ENCODE measurements around the gene FOXB1.
A peak's percentile ranks its signal among the peaks of the same experiment; 100 is the strongest.

Gene FOXB1

GRCh38 chr15:59999612-60000112 is 4.4 kb upstream of the FOXB1 start:
- no peak for DNase-seq

DNA sequence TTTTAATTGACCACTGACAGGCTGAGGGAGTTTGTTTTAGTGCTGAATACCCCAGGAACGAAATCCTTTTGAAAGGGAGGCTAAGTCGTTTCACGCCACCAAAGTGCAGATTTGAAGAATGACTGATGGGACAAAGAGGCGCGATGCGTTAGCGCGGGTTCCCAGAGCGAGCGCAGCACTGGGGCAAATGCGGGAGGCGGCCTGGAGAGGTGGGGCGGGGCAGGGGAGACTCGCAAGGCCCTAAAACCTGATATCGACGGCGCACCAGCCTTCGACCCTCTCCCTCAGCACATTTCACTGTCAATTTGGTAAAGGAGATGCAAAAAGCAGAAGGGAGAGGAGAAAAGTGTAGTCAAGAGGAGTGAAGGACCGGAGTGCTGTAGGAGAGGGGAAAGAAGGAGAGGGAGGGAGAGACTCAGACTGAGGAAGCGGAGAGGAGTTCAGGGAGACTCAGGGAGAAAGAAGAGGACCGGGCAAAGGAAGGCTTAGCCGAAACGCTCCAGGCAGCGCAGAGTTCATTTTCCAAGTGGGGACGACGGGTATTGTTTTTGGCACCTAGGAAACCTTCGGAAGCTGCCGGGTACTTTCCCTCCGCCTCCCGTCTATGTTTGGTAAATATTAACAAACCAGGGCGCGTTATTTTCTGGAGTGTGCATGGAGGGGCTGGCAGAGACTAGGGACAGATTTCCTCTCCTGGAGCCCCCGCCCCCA is 3.8 kb upstream of the FOXB1 start:
- peak; percentile 48 for DNase-seq

DNA sequence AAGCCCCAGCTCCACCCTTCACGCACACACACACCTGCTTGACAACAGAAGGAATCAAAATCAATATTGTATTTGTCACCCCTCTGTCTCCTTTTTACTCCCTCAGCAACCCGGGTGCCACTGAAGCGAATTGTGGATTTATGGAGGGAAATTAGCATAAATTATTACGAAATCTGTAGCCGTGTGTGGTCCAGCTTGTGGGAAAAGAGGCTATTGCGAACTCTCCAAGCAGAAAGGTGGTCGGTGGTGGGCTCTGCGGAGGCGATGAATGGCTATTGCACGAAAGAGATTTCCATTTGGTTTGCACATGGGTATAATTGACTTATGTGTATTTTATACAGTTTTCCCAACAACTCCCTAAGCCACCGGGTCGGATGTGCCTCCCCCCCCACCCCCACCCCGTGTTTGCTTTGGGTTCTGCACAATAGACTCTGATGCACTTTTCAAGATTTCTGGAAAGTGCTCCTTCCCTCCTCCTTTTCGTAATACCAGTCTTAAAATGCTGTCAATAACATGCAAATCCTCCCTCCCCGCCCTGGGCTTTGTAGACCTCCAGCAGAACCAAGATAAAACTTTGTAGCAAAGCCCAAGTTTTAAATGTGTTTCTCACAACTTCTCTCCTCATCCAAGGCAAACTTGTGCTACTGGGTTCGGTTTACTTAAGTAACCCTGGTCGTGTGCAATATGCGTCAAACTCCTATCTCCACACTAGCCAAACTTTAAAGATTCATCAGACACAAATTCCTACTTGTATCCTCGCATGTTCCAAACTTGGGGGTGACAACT is 3.1 kb upstream of the FOXB1 start:
- no peak for DNase-seq

DNA sequence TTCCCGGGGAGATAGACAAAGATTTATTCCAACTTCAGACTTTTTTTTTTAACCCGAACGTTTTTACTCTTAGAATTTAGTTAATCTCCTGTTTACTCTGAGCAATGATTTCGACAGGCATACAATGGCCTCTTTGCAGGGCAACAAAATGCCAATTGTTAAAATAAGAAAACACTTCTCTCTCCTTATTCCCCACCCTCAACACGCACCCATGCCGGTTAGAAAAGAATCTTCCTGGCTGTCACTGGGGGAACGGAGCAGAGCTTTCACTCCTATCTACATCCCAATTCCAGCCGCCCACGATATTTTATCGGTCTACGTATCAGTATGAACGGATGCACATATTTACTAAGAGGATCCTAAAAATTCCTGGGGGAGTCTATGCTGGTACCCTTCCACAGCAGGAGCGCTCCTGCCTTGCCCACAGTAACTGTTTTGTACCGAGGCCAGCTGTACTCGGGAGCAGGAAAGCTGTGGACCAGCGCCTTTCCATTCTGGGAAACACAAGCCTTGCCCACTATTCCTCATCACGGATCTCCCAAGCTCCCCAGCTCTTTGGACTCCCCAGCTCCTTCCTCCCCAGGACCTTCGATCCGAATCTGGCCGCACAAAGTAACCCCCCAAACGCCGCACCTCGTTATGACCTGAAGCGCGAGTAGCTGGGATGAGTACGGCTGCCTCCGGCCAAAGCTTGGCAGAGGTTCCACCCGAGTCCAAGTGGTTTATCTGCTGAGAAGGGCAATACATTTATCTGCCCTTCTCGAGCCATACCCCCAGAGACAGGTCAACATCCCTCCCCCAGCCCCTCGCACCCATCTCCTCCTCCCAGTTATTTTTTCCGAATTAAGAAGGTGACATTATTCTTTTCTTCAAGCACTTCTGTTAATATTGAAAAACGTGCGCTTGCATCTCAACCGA is 2.2 kb upstream of the FOXB1 start:
- DNase-seq = no peak

DNA sequence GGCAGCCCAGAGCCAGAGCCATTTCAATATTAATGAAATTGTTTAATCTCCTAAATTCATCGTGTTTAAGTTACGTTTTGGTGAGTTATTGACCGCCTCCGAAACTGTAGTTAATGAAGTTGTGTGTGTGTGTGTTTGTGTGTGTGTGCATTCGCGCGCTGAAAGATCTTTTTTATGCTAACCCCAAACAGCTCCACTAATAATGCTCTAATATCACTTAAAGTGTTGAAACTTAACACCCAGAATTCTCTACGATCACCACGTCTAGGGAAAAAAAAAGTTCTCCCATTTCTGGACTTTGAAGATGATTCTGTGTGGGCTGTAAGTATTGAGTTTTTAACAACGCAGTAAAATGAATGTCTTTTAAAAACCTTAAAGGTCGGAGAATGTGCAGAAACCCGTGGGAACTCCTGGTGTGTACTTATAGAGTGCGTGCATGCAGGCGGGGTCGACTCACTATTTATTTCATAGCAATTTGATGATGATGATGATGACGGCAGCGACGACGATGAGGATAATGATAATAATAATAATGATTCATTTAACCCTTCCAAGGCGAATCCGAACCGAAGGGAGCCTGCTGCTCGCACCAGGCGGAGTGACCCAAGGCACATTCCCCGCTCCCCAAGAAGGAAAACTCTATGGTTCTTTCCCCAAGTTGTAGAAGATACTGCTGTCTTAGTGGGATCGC is 1.4 kb upstream of the FOXB1 start:
- DNase-seq = no peak

DNA sequence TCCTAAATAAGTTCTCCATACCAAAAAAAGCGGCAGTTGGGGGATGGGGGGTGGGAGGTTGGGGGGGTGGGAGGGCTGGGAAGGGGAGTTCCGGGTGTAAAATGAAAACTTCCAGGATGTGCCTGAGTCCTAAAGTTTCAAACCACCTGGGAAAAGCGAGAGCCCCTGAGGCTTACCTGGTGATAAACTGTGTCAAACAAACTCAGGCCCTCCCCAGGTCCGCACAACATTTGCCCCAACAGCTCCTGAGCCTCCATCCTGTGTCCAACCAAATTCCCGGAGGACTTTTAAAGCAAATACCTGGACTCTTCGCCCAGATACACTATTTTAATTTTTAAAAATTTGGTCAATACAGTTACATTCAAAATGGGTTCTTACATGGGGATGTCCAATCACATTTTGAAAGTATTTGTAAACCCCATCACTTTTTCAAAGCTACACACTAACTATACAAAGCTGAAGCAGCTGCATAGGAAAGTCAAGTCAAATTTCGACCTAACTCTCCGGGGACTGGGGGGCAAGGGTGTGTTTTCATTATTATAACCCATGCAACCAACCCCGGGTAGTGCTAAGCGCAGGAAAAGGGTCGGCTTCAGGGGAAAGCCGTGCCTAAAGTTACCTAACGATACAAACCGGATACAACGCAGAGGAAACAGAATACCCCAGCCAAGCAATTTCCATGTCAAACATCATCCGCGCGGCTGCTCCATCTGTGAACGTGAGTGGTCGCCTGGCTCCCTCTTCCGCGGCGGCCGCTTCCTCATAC is 685 bp upstream of the FOXB1 start:
- DNase-seq = no peak

DNA sequence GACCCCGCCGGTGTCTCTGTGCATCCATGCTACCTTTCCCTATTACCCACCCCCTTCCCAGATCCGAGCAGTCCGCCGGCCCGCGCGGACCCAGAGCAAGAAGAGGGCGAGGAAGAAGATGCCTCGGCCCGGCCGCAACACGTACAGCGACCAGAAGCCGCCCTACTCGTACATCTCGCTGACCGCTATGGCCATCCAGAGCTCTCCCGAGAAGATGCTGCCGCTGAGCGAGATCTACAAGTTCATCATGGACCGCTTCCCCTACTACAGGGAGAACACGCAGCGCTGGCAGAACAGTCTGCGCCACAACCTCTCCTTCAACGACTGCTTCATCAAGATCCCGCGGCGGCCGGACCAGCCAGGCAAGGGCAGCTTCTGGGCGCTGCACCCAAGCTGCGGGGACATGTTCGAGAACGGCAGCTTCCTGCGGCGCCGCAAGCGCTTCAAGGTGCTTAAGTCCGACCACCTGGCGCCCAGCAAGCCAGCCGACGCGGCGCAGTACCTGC is 788 bp downstream of the FOXB1 start:
- peak; percentile 61 for DNase-seq

- no peak for DNase-seq
Observed at GRCh38 chr15:60005352-60006202, 1.5 kb downstream of the FOXB1 start.

DNA sequence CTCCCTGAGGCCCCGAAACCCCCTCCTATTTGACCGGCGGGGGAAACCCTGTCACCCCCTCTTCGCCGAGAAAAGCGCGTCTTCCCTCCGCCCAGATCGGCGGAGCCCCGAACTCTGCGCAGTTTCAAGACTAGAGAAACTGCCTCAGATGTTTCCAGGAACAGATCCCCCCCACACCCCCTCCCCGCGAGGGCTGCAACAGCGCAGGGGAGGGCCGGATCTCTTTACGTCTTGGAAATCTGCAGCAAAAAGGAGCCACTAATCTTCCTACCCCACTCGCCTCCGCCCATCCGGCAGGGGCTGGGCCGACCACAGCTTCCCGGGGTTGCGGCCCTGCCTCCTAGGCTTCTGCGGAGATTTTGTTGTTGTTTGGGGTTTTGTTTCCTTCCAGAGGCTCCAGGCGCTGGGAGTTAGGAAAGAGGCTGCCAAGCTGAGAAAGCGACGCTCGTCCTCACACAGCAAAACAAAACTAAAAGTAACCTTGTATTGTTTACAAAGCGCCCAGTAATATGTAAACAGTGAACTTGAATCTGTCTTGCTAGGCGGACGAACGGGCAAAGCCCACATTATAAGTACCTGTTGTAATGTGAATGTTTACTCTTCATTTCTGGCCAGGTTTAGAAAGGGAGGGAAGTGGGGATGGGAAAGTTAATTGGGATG is 2.2 kb downstream of the FOXB1 start:
- peak; percentile 67 for DNase-seq

- DNase-seq = no peak
Observed at GRCh38 chr15:60006873-60007272, 2.8 kb downstream of the FOXB1 start.

DNA sequence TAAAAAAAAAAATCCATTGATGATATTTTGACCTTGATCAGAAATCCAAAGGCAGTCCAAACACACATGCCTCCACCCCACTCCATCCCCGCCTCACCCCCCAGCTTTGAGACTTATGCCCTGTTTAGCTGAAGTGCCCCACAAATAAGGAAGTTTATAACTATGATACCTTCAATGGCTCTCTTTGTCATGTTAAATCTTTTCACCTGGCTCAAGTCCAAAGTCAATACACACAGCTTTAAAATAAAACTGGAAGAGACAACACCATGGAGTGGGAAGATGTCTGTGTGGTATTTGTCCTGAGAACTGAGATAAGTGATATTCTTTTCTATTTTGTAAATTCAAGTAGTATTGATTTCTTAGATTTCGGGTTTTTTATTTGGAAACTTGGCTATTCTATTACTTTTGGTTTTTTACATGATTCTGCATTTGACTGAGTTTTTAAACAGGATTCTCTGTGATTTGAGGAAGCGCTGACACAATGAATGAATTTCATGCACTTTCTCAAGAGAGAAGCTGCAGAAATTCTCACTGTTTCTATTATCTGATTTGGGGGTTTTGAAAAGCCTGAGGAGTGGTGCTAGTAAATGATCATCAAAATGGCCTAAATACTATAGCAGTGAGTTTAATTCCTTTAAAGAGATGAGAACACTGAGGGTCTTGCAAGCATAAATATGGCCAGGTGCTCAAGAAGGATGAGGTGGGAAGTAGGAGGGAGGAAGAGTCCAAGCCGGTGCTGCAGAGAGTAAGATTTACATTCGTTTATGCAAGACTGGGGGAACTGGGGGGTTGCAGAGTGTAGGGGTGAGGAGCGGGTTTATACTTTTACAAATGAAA is 5.2 kb downstream of the FOXB1 start:
- no peak for DNase-seq

DNA sequence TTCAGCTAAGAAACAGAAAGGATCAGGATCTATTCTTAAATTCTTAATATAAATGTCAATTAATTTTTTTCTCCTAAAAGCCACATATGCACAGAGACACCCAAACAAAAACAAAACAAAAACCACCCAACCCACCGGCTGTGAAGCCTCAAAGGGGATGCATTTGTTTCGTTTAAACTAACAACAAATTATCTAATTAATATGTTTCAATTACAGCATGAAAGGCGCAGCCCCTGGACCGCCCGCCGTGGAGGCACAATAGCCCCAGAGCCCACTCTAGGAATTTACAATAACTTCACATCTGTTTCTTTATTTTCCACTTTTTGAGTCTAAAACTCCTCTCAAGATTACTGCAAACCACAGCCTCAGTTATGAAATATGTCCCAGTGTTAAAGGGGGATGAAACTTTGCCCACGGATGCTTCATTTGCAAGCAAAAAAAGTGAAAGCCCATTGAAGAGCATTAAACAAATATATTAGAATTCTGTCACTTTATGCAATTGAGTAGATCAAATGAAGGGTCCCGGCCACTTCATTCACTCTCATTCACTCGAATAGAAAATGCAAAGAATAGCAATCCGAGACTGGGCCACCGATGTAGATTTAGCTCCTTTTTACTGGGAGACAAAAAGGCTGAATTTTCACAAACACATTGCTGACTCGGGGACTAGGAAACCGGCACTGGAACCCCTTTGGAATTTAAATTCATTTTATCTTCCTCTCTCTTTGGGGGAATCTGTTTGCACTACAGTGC is 6.0 kb downstream of the FOXB1 start:
- no peak for DNase-seq

DNA sequence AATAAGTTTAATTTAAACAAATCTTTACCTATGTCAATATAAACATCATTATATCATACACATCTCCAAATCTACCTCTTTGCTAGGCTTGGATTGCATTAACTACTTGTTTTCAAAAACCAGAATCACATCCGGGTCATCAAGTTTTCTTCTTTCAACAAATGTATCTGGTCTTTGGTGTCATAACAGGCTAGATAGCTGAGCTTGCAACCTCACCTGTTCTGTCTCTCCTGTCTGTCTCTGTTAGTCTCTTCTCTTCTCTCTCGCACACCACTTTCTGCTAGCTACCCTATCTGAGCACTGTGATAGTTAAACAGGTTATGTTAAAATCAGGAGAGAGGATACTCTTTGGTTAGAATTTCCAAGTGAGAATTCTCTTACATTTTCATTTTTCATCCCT is 6.7 kb downstream of the FOXB1 start:
- no peak for DNase-seq

DNA sequence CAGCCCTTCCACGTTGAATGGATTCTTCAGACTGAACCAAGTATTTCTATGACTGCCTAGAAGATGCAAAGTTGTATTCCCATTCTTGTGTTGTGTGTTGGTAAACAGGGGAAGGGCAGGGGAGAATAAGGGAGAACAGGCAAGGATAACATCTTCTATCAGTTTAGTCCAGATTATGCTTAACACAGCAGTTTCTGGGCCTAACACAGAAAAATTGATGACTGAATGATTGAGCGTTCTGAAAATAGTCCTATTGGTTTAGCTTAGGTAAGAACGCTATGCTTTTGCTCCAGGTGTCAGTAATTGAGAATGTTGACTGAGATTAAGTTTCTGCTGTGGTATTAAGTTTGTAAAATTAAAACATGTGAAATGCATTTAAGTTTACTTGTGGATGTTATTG is 8.6 kb downstream of the FOXB1 start:
- DNase-seq = no peak

DNA sequence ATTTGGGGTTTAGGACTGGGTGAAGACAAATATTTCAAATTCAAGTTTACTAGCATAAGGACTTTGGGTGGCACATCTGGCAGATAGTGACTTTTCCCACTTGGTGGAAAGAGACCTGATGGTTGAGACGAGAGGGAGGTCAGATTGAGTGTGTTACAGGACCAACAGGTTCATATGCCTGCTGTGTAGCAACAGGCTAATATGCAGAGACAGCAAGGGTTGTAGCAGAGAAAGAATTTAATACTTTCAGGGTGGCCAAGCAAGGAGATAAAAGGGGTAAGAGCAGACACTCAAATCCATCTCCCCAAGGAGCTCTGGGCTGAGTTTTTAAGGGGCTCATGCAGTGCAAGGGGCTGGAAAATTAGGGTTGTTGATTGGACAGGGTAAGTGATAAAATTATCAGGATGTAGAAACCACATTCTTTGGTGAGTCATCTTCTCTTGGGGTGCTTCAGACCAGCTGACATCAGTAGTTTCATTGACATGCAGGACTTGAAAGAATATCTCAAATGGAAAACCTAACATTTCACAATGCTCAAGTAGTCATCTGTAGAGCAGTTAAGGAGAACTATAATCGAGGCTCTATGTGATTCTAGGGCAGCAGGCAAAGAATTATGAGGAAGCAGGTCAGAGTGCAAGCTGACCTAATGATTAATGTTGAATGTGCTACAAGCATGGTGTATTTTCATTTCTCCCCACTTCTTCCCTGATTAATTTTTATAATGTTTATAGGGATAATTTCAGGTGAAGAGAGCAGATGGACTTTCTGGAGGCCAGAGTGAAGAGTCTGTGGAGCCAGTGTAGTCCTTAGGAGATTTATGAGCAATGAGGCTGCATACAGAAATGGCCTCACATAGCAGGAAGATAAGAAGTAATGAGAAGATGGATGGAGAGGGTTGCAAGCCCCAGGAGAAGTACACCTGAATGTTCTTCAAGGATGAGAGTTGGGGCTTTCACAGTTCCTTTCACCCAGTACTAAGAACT is 13.7 kb downstream of the FOXB1 start:
- no peak for DNase-seq

DNA sequence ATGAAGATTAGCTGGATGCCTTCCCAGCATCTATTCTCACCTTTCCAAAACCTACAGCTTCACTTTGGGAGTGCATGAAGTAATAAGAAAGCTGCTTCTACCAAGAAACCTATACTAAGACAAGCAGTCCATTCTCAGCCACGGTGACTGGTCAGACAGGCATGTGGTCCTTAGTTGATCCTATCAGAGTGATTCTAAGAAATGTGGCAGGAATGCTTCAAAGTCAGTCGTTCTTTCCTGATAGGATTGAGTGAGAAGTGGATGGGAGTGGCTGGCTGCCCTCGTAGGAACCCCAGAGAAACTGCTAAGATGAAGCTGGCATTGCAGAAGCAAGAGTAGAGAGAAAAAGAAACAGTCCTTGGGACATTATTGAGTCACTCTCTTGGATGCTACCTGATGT is 16.6 kb downstream of the FOXB1 start:
- no peak for DNase-seq
